Fibroblast of lung (primary cell): ENCODE data around the gene INPP5K. TPM values are rescaled to one million over a fixed set of nuclear protein-coding genes. Genes with fewer than 3 reads are reported as not detected.

Experiments used
- DNase-seq, 2 donors: peaks; one replicate each; pipeline versions ENCODE4 v3.0.0 to v3.0.0-alpha.2; 2010; ENCODE audit warnings: low read depth in 2 of 2
- H2AFZ ChIP-seq: 2 replicates; pipeline ENCODE4 v1.5.1; 2012; ENCODE audit warnings: low read length, control low read depth, inconsistent platforms
- H3K27ac ChIP-seq: 2 replicates; pipeline ENCODE4 v1.5.1; 2011; ENCODE audit warnings: low read length, control low read depth; ENCODE audit not compliant: insufficient read depth
- H3K27me3 ChIP-seq: 2 replicates; pipeline ENCODE4 v1.5.1; 2011; ENCODE audit warnings: mild to moderate bottlenecking, low read length; ENCODE audit not compliant: control insufficient read depth, insufficient read depth
- H3K36me3 ChIP-seq: 2 replicates; pipeline ENCODE4 v1.5.1; 2011; ENCODE audit warnings: low read length; ENCODE audit not compliant: control insufficient read depth, insufficient read depth
- H3K4me1 ChIP-seq: 2 replicates; pipeline ENCODE4 v1.5.1; 2011; ENCODE audit warnings: low read length; ENCODE audit not compliant: control insufficient read depth, insufficient read depth; ENCODE audit errors: extremely low read depth
- H3K4me2 ChIP-seq: 2 replicates; pipeline ENCODE4 v1.5.1; 2011; ENCODE audit warnings: low read length, control low read depth; ENCODE audit not compliant: insufficient read depth; ENCODE audit errors: extremely low read depth
- H3K4me3 ChIP-seq, 4 experiments: fragments of 200-600 bp in 1 of 4; sonication (generic) in 1 of 4; replicated peaks in 1 of 4; 2 replicates each; pipeline ENCODE4 v1.5.1; 2011 to 2016; ENCODE audit warnings: low read length in 4 of 4, low read depth in 3 of 4, mild to moderate bottlenecking in 3 of 4, control low read depth in 2 of 4, inconsistent platforms in 1 of 4, mixed read lengths in 1 of 4; ENCODE audit not compliant: insufficient read depth in 1 of 4; ENCODE audit errors: control extremely low read depth in 1 of 4
- H3K79me2 ChIP-seq: 2 replicates; pipeline ENCODE4 v1.5.1; 2012; ENCODE audit warnings: mild to moderate bottlenecking, low read length, inconsistent platforms; ENCODE audit not compliant: control insufficient read depth, insufficient read depth
- H3K9ac ChIP-seq: 2 replicates; pipeline ENCODE4 v1.5.1; 2011; ENCODE audit warnings: mild to moderate bottlenecking, low read length, control low read depth; ENCODE audit not compliant: insufficient read depth
- H3K9me3 ChIP-seq: 2 replicates; pipeline ENCODE4 v1.5.1; 2012; ENCODE audit warnings: low read depth, low read length; ENCODE audit not compliant: control insufficient read depth, insufficient read depth
- H4K20me1 ChIP-seq: 2 replicates; pipeline ENCODE4 v1.5.1; 2011; ENCODE audit warnings: low read length; ENCODE audit not compliant: control insufficient read depth, insufficient read depth; ENCODE audit errors: extremely low read depth
- CTCF ChIP-seq, 2 donors: IDR thresholded peaks in 1 of 2; conservative IDR thresholded peaks in 1 of 2; 1 replicate in 1 of 2; 2 replicates in 1 of 2; pipeline ENCODE4 v1.5.1; 2011 to 2012; ENCODE audit warnings: low read length in 2 of 2, control low read depth in 1 of 2, inconsistent platforms in 1 of 2, low read depth in 1 of 2, mild to moderate bottlenecking in 1 of 2
- EZH2 ChIP-seq: IDR thresholded peaks from 2 replicates; pipeline ENCODE4 v1.5.1; 2012; ENCODE audit warnings: low read length, control low read depth, mild to moderate bottlenecking; ENCODE audit errors: missing control alignments
- polyA plus RNA-seq, 2 donors: library from polyadenylated mRNA; depleted of rRNA in 1 of 2; stranded (reverse) in 1 of 2; unstranded in 1 of 2; fragments of >200 nt; gene quantifications; 2 replicates each; pipeline ENCODE4 v1.2.1, GENCODE V29; 2011 to 2012; ENCODE audit warnings: missing spikeins in 1 of 2
- total RNA-seq: library from RNA; depleted of rRNA; stranded (reverse); fragments of >200 nt; gene quantifications from 2 replicates; pipeline ENCODE4 v1.2.1, GENCODE V29; 2014

The INPP5K gene
- total and polyA plus RNA-seq, 2 donors (not counting 1 experiment from before 2014, with no cell fraction given), result 21.0 to 34.5 TPM

- no peak for DNase-seq
- H3K27me3 ChIP-seq, result no peaks in the 10 kb centered on the region
- H3K4me3 ChIP-seq, result no peak overlapping the region
- H3K79me2 ChIP-seq, result no peaks in the 10 kb centered on the region
- TF ChIP-seq EZH2, result no peak
- H3K9me3 ChIP-seq, result no peaks in the 10 kb centered on the region
- no peak overlapping the region for H3K27ac ChIP-seq
- H2AFZ ChIP-seq, result no peak overlapping the region
- H3K36me3 ChIP-seq, result peaks cover 50% of the 10 kb centered on the region
- no peaks in the 10 kb centered on the region for H4K20me1 ChIP-seq
- H3K9ac ChIP-seq, result no peak overlapping the region
- no peaks in the 10 kb centered on the region for H3K4me1 ChIP-seq
- H3K4me2 ChIP-seq, result no peak overlapping the region
Observed at GRCh38 chr17:1473170-1473569, 43.2 kb downstream of the INPP5K start.

- DNase-seq, result no peak
- Histone ChIP-seq H3K36me3 (peaks cover 46% of the 10 kb centered on the region), H4K20me1 (no peaks in the 10 kb centered on the region), H2AFZ (no peak overlapping the region), H3K27ac (no peak overlapping the region), H3K79me2 (no peaks in the 10 kb centered on the region), H3K4me2 (no peak overlapping the region), H3K27me3 (no peaks in the 10 kb centered on the region), H3K9me3 (no peaks in the 10 kb centered on the region), H3K4me3 (no peak overlapping the region), H3K4me1 (no peaks in the 10 kb centered on the region), H3K9ac (no peak overlapping the region)
- no peak for TF ChIP-seq EZH2
- TF ChIP-seq CTCF (conservative IDR thresholded peaks at IDR 0.05 in 1 of 2, IDR thresholded peaks at IDR 0.05 in 1 of 2; ENCODE audit: low read depth in 1 of 2, low read length in 2 of 2), result no peak
Observed at GRCh38 chr17:1471911-1472821, 44.2 kb downstream of the INPP5K start.

GRCh38 chr17:1471490-1471889 lies 44.9 kb downstream of the INPP5K start:
- no peaks in the 10 kb centered on the region for H3K27me3 ChIP-seq
- no peak overlapping the region for H3K4me2 ChIP-seq
- DNase-seq, result no peak
- H3K27ac ChIP-seq, result no peak overlapping the region
- H3K9me3 ChIP-seq, result no peaks in the 10 kb centered on the region
- TF ChIP-seq CTCF (conservative IDR thresholded peaks at IDR 0.05 in 1 of 2, IDR thresholded peaks at IDR 0.05 in 1 of 2; ENCODE audit: low read depth in 1 of 2, low read length in 2 of 2) (no peak), EZH2 (no peak)
- peaks cover 48% of the 10 kb centered on the region for H3K36me3 ChIP-seq
- no peaks in the 10 kb centered on the region for H4K20me1 ChIP-seq
- no peak overlapping the region for H3K4me3 ChIP-seq
- H3K79me2 ChIP-seq, result no peaks in the 10 kb centered on the region
- no peaks in the 10 kb centered on the region for H3K4me1 ChIP-seq
- no peak overlapping the region for H2AFZ ChIP-seq
- no peak overlapping the region for H3K9ac ChIP-seq
